Keratinocyte (primary cell): ENCODE results near the gene PDE6G.

ENCODE experiments used
- CTCF ChIP-seq, 3 experiments: IDR thresholded peaks in 1 of 3; conservative IDR thresholded peaks in 1 of 3; optimal IDR thresholded peaks in 1 of 3; 2 replicates in 2 of 3; 3 replicates in 1 of 3; pipeline versions ENCODE3 to v1.5.1; 2011; ENCODE audit warnings: low read length in 3 of 3, mild to moderate bottlenecking in 3 of 3, moderate library complexity in 2 of 3, control low read depth in 1 of 3, inconsistent platforms in 1 of 3; ENCODE audit not compliant: insufficient read depth in 2 of 3; ENCODE audit errors: extremely low read depth in 1 of 3
- EZH2 ChIP-seq: IDR thresholded peaks from one replicate; pipeline ENCODE4 v1.6.1; 2012; ENCODE audit warnings: inconsistent platforms, mild to moderate bottlenecking, low read length, moderate library complexity

GRCh38 chr17:81636505-81637288 lies 19.6 kb downstream of the PDE6G start, which contains the start of the genes NPLOC4 and TSPAN10:
- TF ChIP-seq CTCF (optimal IDR thresholded peaks at IDR 0.05 in 1 of 3, IDR thresholded peaks at IDR 0.05 in 1 of 3, conservative IDR thresholded peaks at IDR 0.05 in 1 of 3; ENCODE audit: extremely low read depth in 1 of 3, insufficient read depth in 2 of 3, low read length in 3 of 3) (no peak), EZH2 (no peak)
